SK-N-SH treated with all-trans-retinoic acid at 6 μM for 48 hours (cell line): Measurements from ENCODE around the gene PRSS16.

Source experiments
- ATAC-seq: fragments of 200-7000 bp; cut with Tn5 transposase; 3 replicates; pipeline ENCODE4 v1.9.1; 2020; ENCODE audit warnings: mild to moderate bottlenecking, moderate library complexity
- ARNTL ChIP-seq: fragments of 450-650 bp; formaldehyde crosslinking; IDR thresholded peaks from 2 replicates; pipeline ENCODE4 v1.5.0; 2020; ENCODE audit warnings: low read depth, mild to moderate bottlenecking, moderate library complexity, borderline replicate concordance
- BACH2 ChIP-seq: fragments of 250-450 bp; sonication (Bioruptor Pico); IDR thresholded peaks from 2 replicates; pipeline ENCODE4 v1.9.0; 2021; ENCODE audit warnings: mild to moderate bottlenecking, borderline replicate concordance
- CREB5 ChIP-seq: fragments of 250-450 bp; sonication (Bioruptor Pico); IDR thresholded peaks from 2 replicates; pipeline ENCODE4 v1.5.1; 2020; ENCODE audit warnings: low read depth, mild to moderate bottlenecking, moderate library complexity
- CSDC2 ChIP-seq: fragments of 250-450 bp; sonication (Bioruptor Pico); IDR thresholded peaks from 2 replicates; pipeline ENCODE4 v1.5.0; 2020; ENCODE audit warnings: mild to moderate bottlenecking, moderate library complexity
- CSRNP3 ChIP-seq: fragments of 250-450 bp; sonication (Bioruptor Pico); IDR thresholded peaks from 2 replicates; pipeline ENCODE4 v1.5.1; 2021; ENCODE audit warnings: mild to moderate bottlenecking, moderate library complexity
- ESRRG ChIP-seq: fragments of 250-450 bp; sonication (Bioruptor Pico); IDR thresholded peaks from 2 replicates; pipeline ENCODE4 v1.6.1; 2021; ENCODE audit warnings: mild to moderate bottlenecking
- GLIS3 ChIP-seq: fragments of 250-450 bp; sonication (Bioruptor Pico); IDR thresholded peaks from 2 replicates; pipeline ENCODE4 v1.5.0; 2020; ENCODE audit warnings: mild to moderate bottlenecking, moderate library complexity
- ISL1 ChIP-seq: fragments of 250-450 bp; sonication (Bioruptor Pico); IDR thresholded peaks from 2 replicates; pipeline ENCODE4 v2.1.2; 2022; ENCODE audit warnings: mild to moderate bottlenecking, moderate library complexity
- OSR1 ChIP-seq: fragments of 250-450 bp; sonication (Bioruptor Pico); IDR thresholded peaks from 2 replicates; pipeline ENCODE4 v1.8.0; 2022; ENCODE audit warnings: moderate library complexity, mild to moderate bottlenecking, inconsistent platforms
- PATZ1 ChIP-seq: fragments of 250-450 bp; sonication (Bioruptor Pico); IDR thresholded peaks from 2 replicates; pipeline ENCODE4 v1.8.0; 2020; ENCODE audit warnings: mild to moderate bottlenecking, moderate library complexity, borderline replicate concordance
- PPARA ChIP-seq: fragments of 250-450 bp; sonication (Bioruptor Pico); IDR thresholded peaks from 2 replicates; pipeline ENCODE4 v1.5.0; 2020; ENCODE audit warnings: mild to moderate bottlenecking, borderline replicate concordance
- RARB ChIP-seq: fragments of 250-450 bp; sonication (Bioruptor Pico); IDR thresholded peaks from 2 replicates; pipeline ENCODE4 v1.8.0; 2021; ENCODE audit warnings: mild to moderate bottlenecking, moderate library complexity
- TCF4 ChIP-seq: fragments of 250-450 bp; sonication (Bioruptor Pico); IDR thresholded peaks from 2 replicates; pipeline ENCODE4 v1.8.0; 2021; ENCODE audit warnings: mild to moderate bottlenecking, moderate library complexity, borderline replicate concordance
- TOX ChIP-seq: fragments of 250-450 bp; sonication (Bioruptor Pico); IDR thresholded peaks from 2 replicates; pipeline ENCODE4 v1.8.0; 2021; ENCODE audit warnings: mild to moderate bottlenecking, moderate library complexity, borderline replicate concordance
- TSHZ2 ChIP-seq: fragments of 250-450 bp; sonication (Bioruptor Pico); IDR thresholded peaks from 2 replicates; pipeline ENCODE4 v1.5.0; 2020; ENCODE audit warnings: mild to moderate bottlenecking, moderate library complexity
- ZC3H10 ChIP-seq: fragments of 250-450 bp; sonication (Bioruptor Pico); IDR thresholded peaks from 2 replicates; pipeline ENCODE4 v1.5.1; 2021; ENCODE audit warnings: mild to moderate bottlenecking, moderate library complexity
- ZFP3 ChIP-seq: fragments of 250-450 bp; sonication (Bioruptor Pico); IDR thresholded peaks from 2 replicates; pipeline ENCODE4 v1.5.0; 2020; ENCODE audit warnings: mild to moderate bottlenecking, moderate library complexity
- ZFP30 ChIP-seq: fragments of 450-650 bp; formaldehyde crosslinking; IDR thresholded peaks from 2 replicates; pipeline ENCODE4 v1.5.0; 2022; ENCODE audit warnings: mild to moderate bottlenecking, moderate library complexity
- ZNF565 ChIP-seq: fragments of 450-650 bp; formaldehyde crosslinking; conservative IDR thresholded peaks from 2 replicates; pipeline ENCODE4 v1.5.0; 2020; ENCODE audit warnings: low read depth, mild to moderate bottlenecking, moderate library complexity
- ZNF70 ChIP-seq: fragments of 450-650 bp; formaldehyde crosslinking; IDR thresholded peaks from 2 replicates; pipeline ENCODE4 v1.5.0; 2020; ENCODE audit warnings: mild to moderate bottlenecking, moderate library complexity
- ZNF8 ChIP-seq: fragments of 450-650 bp; formaldehyde crosslinking; IDR thresholded peaks from 2 replicates; pipeline ENCODE4 v1.5.0; 2020; ENCODE audit warnings: mild to moderate bottlenecking, moderate library complexity

Gene PRSS16

GRCh38 chr6:27251606-27252251 is 4.2 kb downstream of the PRSS16 start (continued):
- TF ChIP-seq ESRRG (CRISPR knock-in tag), result no peak
- TF ChIP-seq CREB5 (CRISPR knock-in tag), result no peak
- TF ChIP-seq CSDC2 (CRISPR knock-in tag), result no peak
- TF ChIP-seq TSHZ2 (CRISPR knock-in tag), result no peak
- no peak for TF ChIP-seq ZNF565 (CRISPR knock-in tag)
- TF ChIP-seq ZC3H10, result no peak
- TF ChIP-seq ZFP3, result no peak
- no peak for TF ChIP-seq OSR1 (CRISPR knock-in tag)
- TF ChIP-seq TOX (CRISPR knock-in tag), result no peak
- TF ChIP-seq, all 23 proteins: peak for 0

GRCh38 chr6:27254566-27254965 is 7.1 kb downstream of the PRSS16 start:
- ATAC-seq, result no peak

GRCh38 chr6:27255866-27256265 is 8.4 kb downstream of the PRSS16 start:
- no peak for ATAC-seq
- no peak for TF ChIP-seq ZFP30 (CRISPR knock-in tag)
- TF ChIP-seq BACH2 (CRISPR knock-in tag), result no peak

More at GRCh38 chr6:27254566-27254965, 7.1 kb downstream of the PRSS16 start:
- no peak for TF ChIP-seq PATZ1 (CRISPR knock-in tag)
- TF ChIP-seq CSDC2 (CRISPR knock-in tag), result no peak
- no peak for TF ChIP-seq TCF4 (CRISPR knock-in tag)
- TF ChIP-seq ZC3H10, result no peak
- TF ChIP-seq ZFP30 (CRISPR knock-in tag), result no peak
- no peak for TF ChIP-seq BACH2 (CRISPR knock-in tag)
- TF ChIP-seq PPARA (CRISPR knock-in tag), result no peak
- TF ChIP-seq RARB (CRISPR knock-in tag), result no peak
- TF ChIP-seq ZNF8 (CRISPR knock-in tag), result no peak
- TF ChIP-seq CREB5 (CRISPR knock-in tag), result no peak
- no peak for TF ChIP-seq GLIS3

- no peak for ATAC-seq
- TF ChIP-seq CSDC2 (CRISPR knock-in tag) (no peak), ZNF70 (CRISPR knock-in tag) (no peak), PATZ1 (CRISPR knock-in tag) (no peak), ISL1 (CRISPR knock-in tag) (no peak), CSRNP3 (CRISPR knock-in tag) (no peak), TCF4 (CRISPR knock-in tag) (no peak), ZC3H10 (no peak), RARB (CRISPR knock-in tag) (no peak), BACH2 (CRISPR knock-in tag) (no peak), ZFP3 (no peak), OSR1 (CRISPR knock-in tag) (no peak), ARNTL (CRISPR knock-in tag) (no peak), CREB5 (CRISPR knock-in tag) (no peak), ZNF565 (CRISPR knock-in tag) (no peak)
Observed at GRCh38 chr6:27260369-27260768, 12.9 kb downstream of the PRSS16 start.
